ENCODE measurements around the gene ITPKC.
A peak's percentile ranks its signal among the peaks of the same experiment; 100 is the strongest.

Gene ITPKC

DNA sequence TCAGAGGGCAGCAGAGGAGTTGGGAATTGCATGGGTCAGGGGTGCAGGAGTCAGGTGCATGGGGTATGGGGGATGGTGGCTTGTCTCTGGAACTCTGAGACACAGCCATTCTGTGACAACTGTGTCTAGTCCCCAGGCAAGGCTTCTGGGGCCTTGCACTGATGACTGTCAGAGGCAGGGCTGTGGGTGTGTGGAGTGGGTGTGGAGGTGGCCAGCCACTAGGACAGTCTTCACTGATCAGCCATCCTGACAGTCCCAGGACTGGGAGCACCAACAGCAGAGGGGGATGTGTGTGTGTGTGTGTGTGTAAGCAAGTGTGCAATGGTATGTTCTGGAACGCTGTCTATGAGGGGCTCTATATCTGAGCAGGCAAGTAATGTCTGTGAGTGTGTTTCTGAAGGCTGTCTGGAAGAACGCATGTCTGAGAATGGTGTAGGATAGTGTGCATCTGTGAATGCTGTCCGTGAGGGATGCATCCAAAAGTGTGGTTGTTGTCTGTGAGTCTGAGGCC is 31.8 kb upstream of the ITPKC start:
- Mint-ChIP-seq H3K4me3 (no peak overlapping the region), H3K9me3 (no peaks in the 10 kb centered on the region), H3K36me3 (ENCODE audit: low read depth) (peaks cover 4% of the 10 kb centered on the region), H3K27me3 (ENCODE audit: low read depth) (no peaks in the 10 kb centered on the region), H3K4me1 (ENCODE audit: low read depth) (no peaks in the 10 kb centered on the region), H3K27ac (no peak overlapping the region)
- no peak for DNase-seq (ENCODE audit: low spot score)

DNA sequence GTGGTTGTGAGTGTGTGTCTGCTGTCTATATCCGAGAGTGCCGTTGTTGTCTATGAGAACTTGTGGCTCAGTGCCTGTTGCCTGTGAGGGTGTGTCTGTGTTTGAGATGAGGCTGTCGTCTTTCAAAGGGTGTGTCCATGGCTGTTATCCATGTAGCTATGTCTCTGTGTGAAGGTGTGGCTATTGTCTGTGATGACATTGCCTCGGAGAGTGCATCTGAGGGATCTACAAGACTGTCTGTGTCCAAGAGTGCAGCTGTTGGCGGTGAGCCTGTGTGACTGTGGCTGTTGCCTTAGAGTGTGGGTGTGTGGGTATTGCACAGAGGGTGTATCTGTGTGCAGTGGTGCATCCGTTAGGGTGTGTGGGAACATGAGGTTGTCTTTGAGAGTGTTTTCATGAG is 31.3 kb upstream of the ITPKC start:
- no peak overlapping the region for H3K27ac Mint-ChIP-seq
- no peak for DNase-seq (ENCODE audit: low spot score)
- peaks cover 4% of the 10 kb centered on the region for H3K36me3 Mint-ChIP-seq (ENCODE audit: low read depth)
- H3K9me3 Mint-ChIP-seq: no peaks in the 10 kb centered on the region
- H3K27me3 Mint-ChIP-seq (ENCODE audit: low read depth): no peaks in the 10 kb centered on the region
- H3K4me3 Mint-ChIP-seq: no peak overlapping the region
- H3K4me1 Mint-ChIP-seq (ENCODE audit: low read depth): no peaks in the 10 kb centered on the region

GRCh38 chr19:40686882-40687524 is 29.9 kb upstream of the ITPKC start:
- Mint-ChIP-seq H3K27ac (no peak overlapping the region), H3K27me3 (ENCODE audit: low read depth) (no peaks in the 10 kb centered on the region), H3K9me3 (no peaks in the 10 kb centered on the region), H3K36me3 (ENCODE audit: low read depth) (peaks cover 4% of the 10 kb centered on the region), H3K4me1 (ENCODE audit: low read depth) (peaks cover 2% of the 10 kb centered on the region), H3K4me3 (no peak overlapping the region)
- DNase-seq (ENCODE audit: low spot score): no peak

GRCh38 chr19:40687525-40688016 is 29.3 kb upstream of the ITPKC start:
- H3K4me3 Mint-ChIP-seq: no peak overlapping the region
- no peaks in the 10 kb centered on the region for H3K9me3 Mint-ChIP-seq
- H3K27me3 Mint-ChIP-seq (ENCODE audit: low read depth): no peaks in the 10 kb centered on the region
- no peak overlapping the region for H3K27ac Mint-ChIP-seq
- peaks cover 4% of the 10 kb centered on the region for H3K36me3 Mint-ChIP-seq (ENCODE audit: low read depth)
- no peak for DNase-seq (ENCODE audit: low spot score)
- H3K4me1 Mint-ChIP-seq (ENCODE audit: low read depth): peaks cover 2% of the 10 kb centered on the region

- Mint-ChIP-seq H3K27me3 (ENCODE audit: low read depth) (no peaks in the 10 kb centered on the region), H3K4me1 (ENCODE audit: low read depth) (peaks cover 2% of the 10 kb centered on the region), H3K4me3 (no peak overlapping the region), H3K36me3 (ENCODE audit: low read depth) (peaks cover 4% of the 10 kb centered on the region), H3K9me3 (no peaks in the 10 kb centered on the region), H3K27ac (no peak overlapping the region)
- DNase-seq (ENCODE audit: low spot score): no peak
These were observed 28.6 kb upstream of the ITPKC start for GRCh38 chr19:40688309-40688708.

GRCh38 chr19:40688987-40689338 is 27.9 kb upstream of the ITPKC start:
- peaks cover 4% of the 10 kb centered on the region for H3K36me3 Mint-ChIP-seq (ENCODE audit: low read depth)
- no peak overlapping the region for H3K4me3 Mint-ChIP-seq
- H3K27me3 Mint-ChIP-seq (ENCODE audit: low read depth): no peaks in the 10 kb centered on the region
- H3K4me1 Mint-ChIP-seq (ENCODE audit: low read depth): peaks cover 2% of the 10 kb centered on the region
- no peak overlapping the region for H3K27ac Mint-ChIP-seq
- DNase-seq (ENCODE audit: low spot score): no peak
- H3K9me3 Mint-ChIP-seq: no peaks in the 10 kb centered on the region

DNA sequence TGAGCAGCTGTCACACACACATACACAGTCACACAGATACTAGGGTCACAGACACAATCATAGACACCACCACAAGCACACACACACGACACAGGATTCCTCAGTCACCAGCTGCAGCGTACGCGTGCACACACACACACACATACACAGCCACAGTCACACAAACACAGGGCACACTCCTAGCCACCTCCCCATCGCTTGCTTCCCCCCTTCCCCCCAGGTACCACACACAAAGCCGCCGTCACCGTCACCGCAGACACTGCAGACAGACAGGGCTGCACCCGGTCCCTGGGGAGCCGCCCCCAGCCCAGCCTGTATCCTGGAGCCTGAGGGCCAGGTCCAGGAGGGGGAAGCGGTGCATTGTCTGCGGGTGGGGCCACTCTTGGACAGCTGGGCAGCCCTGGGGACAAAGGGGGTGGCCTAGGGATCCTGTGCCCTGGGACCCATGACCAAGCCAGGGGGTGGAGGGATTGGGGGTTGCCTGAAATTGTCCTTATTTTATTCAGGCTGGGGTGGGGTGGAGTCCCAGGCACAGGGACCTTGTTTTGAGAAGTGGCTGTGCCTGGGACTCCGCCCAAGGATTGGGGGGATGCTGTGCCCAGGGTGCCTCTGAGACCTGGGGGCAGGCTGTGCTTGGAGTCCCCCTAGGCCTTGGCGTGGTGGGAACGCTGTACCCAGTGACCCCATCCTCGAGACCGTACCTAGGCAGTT is 27.4 kb upstream of the ITPKC start:
- Mint-ChIP-seq H3K4me3 (no peak overlapping the region), H3K36me3 (ENCODE audit: low read depth) (peaks cover 4% of the 10 kb centered on the region), H3K9me3 (no peaks in the 10 kb centered on the region), H3K4me1 (ENCODE audit: low read depth) (peaks cover 2% of the 10 kb centered on the region), H3K27ac (no peak overlapping the region), H3K27me3 (ENCODE audit: low read depth) (no peaks in the 10 kb centered on the region)
- DNase-seq (ENCODE audit: low spot score): no peak

DNA sequence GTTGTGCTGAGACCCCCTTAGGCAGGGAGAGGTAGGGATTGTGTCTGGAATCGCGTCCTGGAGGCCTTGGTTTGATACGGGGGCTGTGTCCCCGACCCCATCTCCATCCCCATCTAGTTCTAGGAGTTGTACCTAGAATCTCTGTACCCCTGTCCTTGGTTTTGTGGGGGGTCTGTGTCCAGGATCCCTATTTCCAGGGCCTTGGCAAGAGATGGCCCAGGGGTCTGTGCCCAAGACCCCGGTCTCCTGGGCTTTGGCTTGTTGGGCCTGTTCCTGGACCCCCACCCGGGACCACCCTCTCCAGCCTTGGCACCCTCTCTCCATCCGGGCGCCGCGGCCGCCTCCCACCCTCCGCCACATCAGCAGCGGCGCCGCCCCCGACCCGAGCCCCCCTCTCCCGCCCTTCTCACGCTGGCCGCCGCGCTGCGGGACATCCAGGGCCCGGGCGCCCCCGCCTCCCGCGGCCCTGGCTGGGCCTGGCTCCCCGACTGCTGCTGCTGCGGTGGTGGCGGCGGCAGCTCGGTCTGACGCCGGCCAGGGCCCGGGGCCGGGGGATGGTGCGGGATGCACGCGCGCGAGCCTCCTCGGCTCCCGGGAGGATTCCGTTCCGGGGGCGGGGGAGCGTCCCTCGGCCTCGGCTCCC is 26.7 kb upstream of the ITPKC start, which contains the start of gene NUMBL:
Gene NUMBL, minus strand, starts transcription at position 602 of the 643 bp plus-strand sequence. Its CDS starts 168 bp downstream, at position 434.
- Mint-ChIP-seq H3K9me3 (no peaks in the 10 kb centered on the region), H3K4me3 (peak within 1 kb of the TSS; percentile 83), H3K27me3 (ENCODE audit: low read depth) (no peaks in the 10 kb centered on the region), H3K27ac (peak within 1 kb of the TSS; percentile 87), H3K4me1 (ENCODE audit: low read depth) (peaks cover 2% of the 10 kb centered on the region), H3K36me3 (ENCODE audit: low read depth) (peaks cover 4% of the 10 kb centered on the region)
- DNase-seq (ENCODE audit: low spot score): no peak

DNA sequence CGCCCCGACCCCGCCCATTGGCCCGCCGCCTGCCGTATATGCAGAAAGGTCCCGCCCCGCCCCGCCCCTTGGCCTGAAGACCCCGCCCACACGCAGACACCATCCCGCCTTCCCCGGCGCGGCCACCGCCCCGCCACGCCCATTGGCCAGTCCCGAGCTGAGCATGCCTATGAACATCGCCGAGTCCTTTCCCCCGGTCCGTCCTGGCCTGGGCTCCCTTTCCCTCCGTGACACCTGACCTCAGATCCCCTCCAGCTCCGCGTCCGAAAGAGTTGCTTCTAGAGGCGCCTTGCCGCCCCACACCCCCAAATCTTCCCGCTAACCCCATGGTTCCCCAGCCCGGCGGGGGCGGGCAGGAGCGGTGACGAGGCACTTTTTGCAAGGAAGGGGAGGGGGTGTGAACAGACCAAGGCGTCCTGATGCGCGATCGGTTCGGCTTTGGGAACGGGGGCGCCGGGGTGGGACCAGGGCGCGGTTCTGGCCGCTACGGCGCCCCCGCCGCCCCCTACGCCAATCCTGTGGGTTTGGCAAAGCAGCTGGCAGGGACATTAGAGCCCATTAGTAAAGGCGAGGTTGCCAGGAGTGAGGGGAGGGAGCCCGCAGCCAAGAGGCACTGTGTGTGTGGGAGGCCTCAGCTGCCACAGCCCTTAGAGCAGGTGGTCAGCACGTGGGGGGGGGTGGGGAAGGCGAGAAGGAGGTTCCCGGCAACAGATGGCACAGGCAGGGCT is 26.1 kb upstream of the ITPKC start:
- Mint-ChIP-seq H3K9me3 (no peaks in the 10 kb centered on the region), H3K36me3 (ENCODE audit: low read depth) (peaks cover 2% of the 10 kb centered on the region), H3K27me3 (ENCODE audit: low read depth) (no peaks in the 10 kb centered on the region), H3K4me3 (peak overlapping the region; percentile 83), H3K27ac (peak overlapping the region; percentile 87), H3K4me1 (ENCODE audit: low read depth) (peaks cover 2% of the 10 kb centered on the region)
- peak; percentile 85 for DNase-seq (ENCODE audit: low spot score)

GRCh38 chr19:40691421-40692211 is 25.3 kb upstream of the ITPKC start:
- DNase-seq (ENCODE audit: low spot score): no peak
- peak overlapping the region; percentile 87 for H3K27ac Mint-ChIP-seq
- peaks cover 1% of the 10 kb centered on the region for H3K36me3 Mint-ChIP-seq (ENCODE audit: low read depth)
- no peaks in the 10 kb centered on the region for H3K9me3 Mint-ChIP-seq
- H3K4me3 Mint-ChIP-seq: peak overlapping the region; percentile 19
- peaks cover 2% of the 10 kb centered on the region for H3K4me1 Mint-ChIP-seq (ENCODE audit: low read depth)
- H3K27me3 Mint-ChIP-seq (ENCODE audit: low read depth): no peaks in the 10 kb centered on the region

DNA sequence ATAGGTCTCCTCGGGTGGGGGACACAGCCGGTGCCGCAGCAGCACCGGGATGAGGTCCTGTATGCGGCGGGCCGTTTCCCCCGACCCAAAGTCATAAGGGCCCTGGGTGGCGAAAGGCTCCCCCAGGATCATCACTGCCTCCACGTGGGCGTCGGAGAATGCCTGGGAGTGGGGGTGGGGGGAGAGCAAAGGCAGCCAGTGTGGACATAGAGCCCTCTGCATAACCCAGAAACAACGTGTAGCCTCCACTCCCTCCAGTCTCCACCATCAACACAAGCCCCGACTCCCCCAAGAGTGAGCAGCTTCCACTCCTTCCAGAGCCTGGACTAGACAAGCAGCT is 24.7 kb upstream of the ITPKC start:
- Mint-ChIP-seq H3K27me3 (ENCODE audit: low read depth) (no peaks in the 10 kb centered on the region), H3K36me3 (ENCODE audit: low read depth) (peaks cover 3% of the 10 kb centered on the region), H3K9me3 (no peaks in the 10 kb centered on the region), H3K27ac (no peak overlapping the region), H3K4me1 (ENCODE audit: low read depth) (peaks cover 2% of the 10 kb centered on the region), H3K4me3 (no peak overlapping the region)
- DNase-seq (ENCODE audit: low spot score): no peak

GRCh38 chr19:40693150-40693788 is 23.6 kb upstream of the ITPKC start:
- Mint-ChIP-seq H3K27ac (peak overlapping the region; percentile 49), H3K36me3 (ENCODE audit: low read depth) (peaks cover 3% of the 10 kb centered on the region), H3K4me1 (ENCODE audit: low read depth) (peaks cover 2% of the 10 kb centered on the region), H3K9me3 (no peaks in the 10 kb centered on the region), H3K4me3 (no peak overlapping the region), H3K27me3 (ENCODE audit: low read depth) (no peaks in the 10 kb centered on the region)
- no peak for DNase-seq (ENCODE audit: low spot score)

DNA sequence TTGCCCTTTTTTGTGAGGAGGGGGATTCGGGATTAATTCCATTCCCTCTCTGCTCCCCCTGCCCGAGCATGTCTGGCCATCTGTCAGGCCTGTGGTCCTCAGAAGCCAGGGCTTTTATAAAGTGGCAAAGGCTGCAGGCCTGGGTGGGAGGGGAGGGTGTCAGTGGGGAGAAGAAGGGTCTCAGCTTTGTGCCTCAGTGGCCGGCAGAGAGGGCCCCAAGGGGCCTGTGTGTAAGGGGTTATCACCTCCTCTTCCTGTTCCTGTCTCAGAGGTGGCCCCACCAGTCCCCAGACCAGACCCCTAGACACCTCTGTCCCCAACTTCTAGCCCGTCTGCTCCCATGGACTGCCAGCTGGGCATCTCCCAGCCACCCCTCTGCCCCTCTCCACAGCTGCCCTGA is 23.0 kb upstream of the ITPKC start:
- peaks cover 3% of the 10 kb centered on the region for H3K36me3 Mint-ChIP-seq (ENCODE audit: low read depth)
- H3K27me3 Mint-ChIP-seq (ENCODE audit: low read depth): no peaks in the 10 kb centered on the region
- peaks cover 2% of the 10 kb centered on the region for H3K4me1 Mint-ChIP-seq (ENCODE audit: low read depth)
- no peak for DNase-seq (ENCODE audit: low spot score)
- H3K9me3 Mint-ChIP-seq: no peaks in the 10 kb centered on the region
- no peak overlapping the region for H3K4me3 Mint-ChIP-seq
- no peak overlapping the region for H3K27ac Mint-ChIP-seq
